SK-N-MC (cell line): ENCODE data around the gene GEMIN7.

Source experiments
- DNase-seq: peaks from one replicate; pipeline ENCODE4 v3.0.0-alpha.2; 2011; ENCODE audit warnings: low read depth, low spot score
- H3K27ac ChIP-seq: fragments of 200-600 bp; sonication (generic); 2 replicates; pipeline ENCODE4 v1.5.1; 2016; ENCODE audit warnings: mixed run types
- H3K36me3 ChIP-seq: fragments of 200-600 bp; sonication (generic); 2 replicates; pipeline ENCODE4 v1.6.1; 2017; ENCODE audit warnings: antibody characterized with exemption, low read length, mixed read lengths; ENCODE audit not compliant: insufficient read depth
- H3K4me3 ChIP-seq: fragments of 200-600 bp; sonication (generic); 2 replicates; pipeline ENCODE4 v1.5.1; 2016
- H3K9ac ChIP-seq: fragments of 200-600 bp; sonication (generic); 2 replicates; pipeline ENCODE4 v1.8.0; 2017; ENCODE audit warnings: mixed run types, mixed read lengths; ENCODE audit not compliant: insufficient read length
- H3K9me3 ChIP-seq: fragments of 200-600 bp; sonication (generic); 2 replicates; pipeline ENCODE4 v1.6.1; 2017; ENCODE audit warnings: low read depth, mild to moderate bottlenecking, antibody characterized with exemption, low read length, moderate library complexity, mixed read lengths
- EZH2 ChIP-seq: fragments of 200-600 bp; sonication (generic); IDR thresholded peaks from one replicate; pipeline ENCODE4 v1.6.1; 2017; ENCODE audit warnings: antibody characterized with exemption
- FOXP2 ChIP-seq: optimal IDR thresholded peaks from 2 replicates; pipeline ENCODE3; 2011; ENCODE audit warnings: mild to moderate bottlenecking, moderate library complexity; ENCODE audit not compliant: insufficient read depth; ENCODE audit errors: extremely low read length, control extremely low read depth
- POLR2AphosphoS5 ChIP-seq: IDR thresholded peaks from 2 replicates; pipeline ENCODE4 v1.6.1; 2012; ENCODE audit warnings: mild to moderate bottlenecking, low read depth, low read length, borderline replicate concordance

The GEMIN7 gene

GRCh38 chr19:45128806-45129205, 49.7 kb downstream of the GEMIN7 start:
- no peaks in the 10 kb centered on the region for H3K36me3 ChIP-seq
- no peak for TF ChIP-seq FOXP2
- no peak for TF ChIP-seq EZH2
- no peak for TF ChIP-seq POLR2AphosphoS5
- no peak overlapping the region for H3K4me3 ChIP-seq
- H3K9me3 ChIP-seq: no peaks in the 10 kb centered on the region
- no peak overlapping the region for H3K27ac ChIP-seq
- DNase-seq: no peak
- H3K9ac ChIP-seq: no peak overlapping the region

GRCh38 chr19:45130236-45130635, 51.2 kb downstream of the GEMIN7 start:
- H3K9ac ChIP-seq: no peak overlapping the region
- TF ChIP-seq EZH2 (no peak), POLR2AphosphoS5 (no peak), FOXP2 (no peak)
- H3K4me3 ChIP-seq: no peak overlapping the region
- no peaks in the 10 kb centered on the region for H3K36me3 ChIP-seq
- no peaks in the 10 kb centered on the region for H3K9me3 ChIP-seq
- H3K27ac ChIP-seq: no peak overlapping the region
- no peak for DNase-seq

- no peaks in the 10 kb centered on the region for H3K9me3 ChIP-seq
- H3K4me3 ChIP-seq: no peak overlapping the region
- no peaks in the 10 kb centered on the region for H3K36me3 ChIP-seq
- H3K9ac ChIP-seq: no peak overlapping the region
- DNase-seq: no peak
- H3K27ac ChIP-seq: no peak overlapping the region
- no peak for TF ChIP-seq FOXP2
Measured at GRCh38 chr19:45130888-45131615, 52.0 kb downstream of the GEMIN7 start.

- Histone ChIP-seq H3K4me3 (no peak overlapping the region), H3K9me3 (no peaks in the 10 kb centered on the region), H3K27ac (no peak overlapping the region), H3K9ac (no peak overlapping the region), H3K36me3 (no peaks in the 10 kb centered on the region)
- DNase-seq: no peak
- no peak for TF ChIP-seq FOXP2
- TF ChIP-seq POLR2AphosphoS5: no peak
- TF ChIP-seq EZH2: no peak
Measured at GRCh38 chr19:45133661-45134060, 54.6 kb downstream of the GEMIN7 start.

- no peak overlapping the region for H3K27ac ChIP-seq
- no peaks in the 10 kb centered on the region for H3K9me3 ChIP-seq
- no peak for TF ChIP-seq POLR2AphosphoS5
- TF ChIP-seq FOXP2: no peak
- no peak for TF ChIP-seq EZH2
- H3K4me3 ChIP-seq: no peak overlapping the region
- H3K36me3 ChIP-seq: no peaks in the 10 kb centered on the region
- no peak overlapping the region for H3K9ac ChIP-seq
- no peak for DNase-seq
Measured at GRCh38 chr19:45135176-45135885, 56.3 kb downstream of the GEMIN7 start.

- no peak for DNase-seq
- Histone ChIP-seq H3K4me3 (no peak overlapping the region), H3K9me3 (no peaks in the 10 kb centered on the region), H3K9ac (no peak overlapping the region), H3K27ac (no peak overlapping the region), H3K36me3 (no peaks in the 10 kb centered on the region)
- TF ChIP-seq POLR2AphosphoS5 (no peak), FOXP2 (no peak), EZH2 (no peak)
Measured at GRCh38 chr19:45136507-45137178, 57.6 kb downstream of the GEMIN7 start.

GRCh38 chr19:45137179-45137761, 58.2 kb downstream of the GEMIN7 start:
- DNase-seq: no peak
- no peaks in the 10 kb centered on the region for H3K9me3 ChIP-seq
- H3K9ac ChIP-seq: no peak overlapping the region
- no peak for TF ChIP-seq EZH2
- no peak for TF ChIP-seq FOXP2
- no peak for TF ChIP-seq POLR2AphosphoS5
- no peaks in the 10 kb centered on the region; the same call in 1 of the 2 replicates for H3K36me3 ChIP-seq
- H3K27ac ChIP-seq: no peak overlapping the region
- H3K4me3 ChIP-seq: no peak overlapping the region

GRCh38 chr19:45138303-45138751, 59.3 kb downstream of the GEMIN7 start:
- no peak overlapping the region for H3K9ac ChIP-seq
- no peak overlapping the region for H3K27ac ChIP-seq
- no peaks in the 10 kb centered on the region for H3K9me3 ChIP-seq
- no peaks in the 10 kb centered on the region; the same call in 1 of the 2 replicates for H3K36me3 ChIP-seq
- TF ChIP-seq POLR2AphosphoS5 (no peak), FOXP2 (no peak), EZH2 (no peak)
- no peak overlapping the region for H3K4me3 ChIP-seq
- DNase-seq: no peak
